AG09309 (cell line): Measurements from ENCODE around the gene ZNF317.
"Not testable (repeated sequence)": the region's sequence is repeated elsewhere in the genome, so short reads cannot be mapped to it uniquely, and the experiment has no call there.

Source experiments
- DNase-seq: peaks from one replicate; pipeline ENCODE4 v3.0.0-alpha.2; 2010; ENCODE audit warnings: low read depth
- H3K4me3 ChIP-seq: 2 replicates; pipeline ENCODE4 v1.5.1; 2011; ENCODE audit warnings: mild to moderate bottlenecking, low read depth, low read length, moderate library complexity; ENCODE audit not compliant: control insufficient read depth
- CTCF ChIP-seq: IDR thresholded peaks from 2 replicates; pipeline ENCODE4 v1.5.1; 2011; ENCODE audit warnings: mild to moderate bottlenecking, low read depth, low read length, inconsistent platforms; ENCODE audit not compliant: insufficient read depth, control insufficient read depth; ENCODE audit errors: missing control alignments

The ZNF317 gene

GRCh38 chr19:9189535-9189934 lies 49.3 kb downstream of the ZNF317 start:
- no peak for DNase-seq
- no peak overlapping the region for H3K4me3 ChIP-seq
- no peak for TF ChIP-seq CTCF

GRCh38 chr19:9198044-9198443 lies 57.8 kb downstream of the ZNF317 start:
- H3K4me3 ChIP-seq, DNase-seq: not testable (repeated sequence)

- peak; percentile 91 for TF ChIP-seq CTCF
- DNase-seq, result peak; percentile 28
- peak overlapping the region; percentile 37 for H3K4me3 ChIP-seq
These were observed 65.4 kb downstream of the ZNF317 start for GRCh38 chr19:9205501-9206113.
